HPDE6-E6E7 (cell line): ENCODE measurements around the gene ERFL.
"Not testable (repeated sequence)": the region's sequence is repeated elsewhere in the genome, so short reads cannot be mapped to it uniquely, and the experiment has no call there.

Experiments
- DNase-seq: peaks from one replicate; pipeline ENCODE4 v3.0.0; 2011; ENCODE audit warnings: missing footprints; ENCODE audit errors: extremely low spot score

ERFL gene

GRCh38 chr19:41926763-41927496 is 1.3 kb downstream of the ERFL start:
- DNase-seq, result no peak

- no peak for DNase-seq
Measured at GRCh38 chr19:41926028-41926762, 2.1 kb downstream of the ERFL start.

- no peak for DNase-seq
Measured at GRCh38 chr19:41925208-41926003, 2.8 kb downstream of the ERFL start.

GRCh38 chr19:41924151-41925145 is 3.8 kb downstream of the ERFL start:
- DNase-seq, result no peak

DNA sequence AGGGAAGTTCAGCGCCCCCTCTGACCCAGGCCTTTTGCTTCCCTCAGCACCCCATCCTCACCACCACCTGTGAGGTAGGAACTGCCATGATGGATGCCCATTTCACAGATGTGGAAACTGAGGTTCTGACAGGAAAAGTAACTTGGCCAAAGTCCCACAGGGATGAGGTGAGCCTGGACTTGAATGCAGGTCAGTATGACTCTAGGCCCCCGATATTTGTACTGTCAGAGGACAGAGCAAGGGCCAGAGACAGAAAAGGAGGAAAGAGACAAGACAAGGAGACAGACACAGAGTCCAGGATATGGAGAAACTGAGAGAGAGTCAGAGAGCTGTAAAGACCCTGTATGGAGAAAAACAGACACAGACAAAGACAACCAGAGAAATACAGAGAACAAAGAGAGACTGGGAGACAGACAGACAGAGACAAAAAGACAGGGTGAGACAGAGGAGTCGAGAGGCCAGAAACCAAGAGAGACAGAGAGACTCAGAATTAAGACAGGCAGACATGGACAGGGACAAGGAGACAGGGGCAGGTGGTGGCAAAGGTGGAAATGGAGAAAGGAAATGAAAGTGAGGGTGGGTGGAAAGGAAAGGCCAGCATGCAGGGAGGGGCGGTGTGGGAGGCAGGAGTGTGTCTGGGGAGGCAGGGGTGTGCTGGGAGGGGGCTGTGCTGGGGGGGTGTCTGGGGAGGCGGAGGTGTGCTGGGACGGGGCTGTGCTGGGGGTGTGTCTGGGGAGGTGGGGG is 5.0 kb downstream of the ERFL start:
- no peak for DNase-seq

GRCh38 chr19:41922585-41922984 is 5.7 kb downstream of the ERFL start:
- DNase-seq, result no peak

DNA sequence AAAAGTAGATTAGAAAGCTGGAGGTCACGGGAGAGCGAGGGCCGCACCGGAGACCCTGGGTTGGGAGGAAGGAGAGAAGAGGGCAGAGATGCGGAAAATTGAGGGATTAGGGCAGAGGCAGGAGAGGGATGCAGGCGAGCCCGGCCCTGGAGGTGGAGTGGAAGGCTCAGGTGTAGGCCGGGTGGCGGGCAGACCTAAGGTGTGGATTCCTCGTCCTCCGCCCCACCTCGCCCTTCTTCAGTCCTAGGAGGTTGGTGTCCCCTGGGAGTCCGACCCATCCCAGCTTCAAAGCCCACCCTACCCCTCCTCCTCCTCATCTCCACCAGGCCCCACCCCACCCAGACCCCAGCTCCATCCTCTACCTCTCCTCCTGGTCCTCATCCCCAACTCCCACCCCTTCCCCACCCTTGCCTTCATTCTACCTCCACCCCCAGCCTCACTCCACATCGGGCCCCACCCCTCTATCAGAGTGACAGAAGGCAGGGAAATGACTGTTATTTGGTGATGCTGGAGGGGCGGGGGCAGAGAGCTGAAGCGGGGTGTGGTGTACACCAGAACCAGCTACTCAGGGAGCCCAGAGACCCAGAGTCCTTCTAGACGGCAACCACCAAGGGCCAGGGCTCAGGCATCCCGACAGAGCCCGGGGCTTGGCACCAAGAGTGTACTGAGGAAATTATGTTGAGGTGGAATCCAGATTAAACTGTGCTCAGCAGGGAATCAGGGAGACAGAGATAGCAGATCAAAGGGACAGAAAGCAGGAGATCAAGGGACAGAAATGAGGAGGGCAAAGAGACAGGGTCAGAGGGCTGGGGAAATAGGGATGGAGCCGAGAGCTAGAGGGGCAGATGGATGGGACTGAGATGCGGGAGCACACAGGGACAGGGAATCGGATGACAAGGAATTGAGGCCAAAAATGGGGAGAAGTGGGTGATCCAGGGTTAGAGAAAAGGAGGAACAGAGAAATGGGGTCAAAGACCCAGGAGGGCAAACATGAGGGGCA is 6.4 kb downstream of the ERFL start:
- DNase-seq, result no peak

DNA sequence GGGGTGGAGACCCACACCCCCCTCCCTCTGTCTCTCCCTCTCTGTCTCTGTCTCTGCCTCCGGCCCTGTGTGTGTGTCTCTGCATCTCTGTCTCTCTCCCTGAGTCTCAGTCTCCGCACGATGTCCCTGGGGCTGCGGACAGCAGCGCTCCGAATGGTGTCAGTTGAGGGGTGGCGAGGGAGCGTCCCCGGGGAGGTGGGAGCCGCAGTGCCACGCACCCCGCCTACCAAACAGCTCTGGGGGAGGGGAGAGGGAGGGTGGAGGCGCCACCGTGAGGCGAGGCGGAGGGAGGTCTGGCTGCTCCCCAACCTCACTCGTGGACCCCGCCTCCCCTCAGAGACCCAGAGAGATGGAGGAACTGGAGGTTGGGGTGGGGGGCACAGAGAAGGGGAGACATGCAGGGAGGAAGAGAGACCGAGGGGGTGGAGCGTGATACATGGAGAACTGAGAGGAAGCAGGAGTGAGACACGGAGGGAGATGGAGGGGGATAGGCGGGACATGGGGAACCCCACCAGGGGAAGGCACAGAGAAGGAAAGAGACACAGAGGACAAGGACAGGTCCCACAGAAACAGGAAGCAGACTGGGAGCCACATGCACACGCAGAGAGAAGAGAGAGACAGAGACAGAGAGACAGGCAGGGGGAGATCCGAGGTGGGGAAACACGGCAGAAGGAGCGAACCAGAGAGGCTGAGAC is 7.2 kb downstream of the ERFL start:
- no peak for DNase-seq

DNA sequence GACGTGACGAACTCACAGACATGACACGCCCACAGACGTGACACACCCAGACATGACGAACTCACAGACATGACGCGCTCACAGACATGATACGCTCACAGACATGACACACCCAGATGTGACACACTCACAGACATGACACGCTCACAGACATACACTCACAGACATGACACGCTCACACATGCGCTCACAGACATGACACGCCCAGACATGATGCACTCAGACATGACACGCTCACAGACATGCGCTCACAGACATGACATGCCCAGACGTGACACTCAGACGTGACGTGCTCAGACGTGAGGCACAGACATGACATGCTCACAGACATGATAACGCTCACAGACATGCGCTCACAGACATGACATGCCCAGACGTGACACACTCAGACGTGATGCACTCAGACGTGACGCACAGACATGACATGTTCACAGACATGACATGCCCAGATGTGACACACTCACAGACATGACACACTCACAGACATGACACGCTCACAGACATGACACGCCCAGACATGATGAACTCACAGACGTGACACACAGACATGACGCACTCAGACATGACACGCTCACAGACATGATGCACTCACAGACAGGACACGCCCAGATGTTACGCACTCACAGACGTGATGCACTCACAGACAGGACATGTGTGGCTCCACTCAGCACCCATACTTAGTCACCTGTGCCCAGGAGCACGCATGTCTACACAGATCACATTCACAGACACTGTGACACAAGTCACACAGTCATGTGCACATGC is 8.1 kb downstream of the ERFL start:
- DNase-seq, result no peak

DNA sequence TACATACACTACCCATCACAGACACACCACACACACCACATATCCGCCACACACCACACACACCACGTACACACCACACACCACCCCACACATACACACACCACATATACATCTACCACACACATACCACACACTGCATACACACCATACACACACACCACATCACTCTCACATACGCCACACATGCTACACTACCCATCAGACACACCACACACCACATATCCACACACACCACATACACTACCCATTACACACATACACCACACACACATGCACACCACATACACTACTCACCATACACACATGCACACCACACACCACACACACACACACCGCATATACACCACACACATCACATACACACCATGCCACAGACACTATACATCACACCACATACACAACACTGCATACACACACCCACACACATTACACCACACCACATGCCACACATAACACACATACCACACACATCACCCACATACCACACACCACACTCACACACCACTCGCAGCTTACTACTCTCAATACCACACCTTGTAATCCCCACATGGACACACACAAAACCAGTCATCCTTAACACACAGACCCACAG is 9.5 kb downstream of the ERFL start:
- no peak for DNase-seq

DNA sequence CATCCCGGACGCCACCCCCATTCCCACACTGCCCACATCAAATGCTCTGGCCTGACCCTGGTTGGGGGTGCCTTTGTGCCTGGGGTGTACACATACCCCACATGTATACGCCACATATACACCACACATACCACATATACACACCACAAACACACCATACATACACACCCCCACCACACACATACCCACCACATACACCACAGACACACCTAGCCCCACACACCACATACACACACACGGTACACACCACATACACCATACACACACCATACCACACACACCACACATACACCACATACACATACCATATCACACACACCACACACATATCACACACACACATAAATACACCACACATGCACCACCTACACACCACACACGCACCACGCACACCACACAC is 10.2 kb downstream of the ERFL start:
- DNase-seq, result no peak

GRCh38 chr19:41917676-41918075 is 10.6 kb downstream of the ERFL start:
- DNase-seq, result no peak

- DNase-seq, result no peak
Measured at GRCh38 chr19:41915776-41916414, 12.4 kb downstream of the ERFL start.

GRCh38 chr19:41915021-41915775 is 13.1 kb downstream of the ERFL start:
- DNase-seq, result no peak

GRCh38 chr19:41914424-41914834 is 13.8 kb downstream of the ERFL start:
- DNase-seq, result not testable (repeated sequence)
